GM20000 (cell line): ENCODE results near the gene EVA1C.

Source experiments
- DNase-seq: peaks from one replicate; pipeline ENCODE4 v3.0.0; 2012; ENCODE audit warnings: low spot score
- TF ChIP-seq, protein P1 (sequence below): IDR thresholded peaks from 2 replicates; pipeline ENCODE4 v1.5.1; 2012; ENCODE audit warnings: mild to moderate bottlenecking, control low read depth; ENCODE audit errors: extremely low read depth, missing control alignments

EVA1C gene

DNA sequence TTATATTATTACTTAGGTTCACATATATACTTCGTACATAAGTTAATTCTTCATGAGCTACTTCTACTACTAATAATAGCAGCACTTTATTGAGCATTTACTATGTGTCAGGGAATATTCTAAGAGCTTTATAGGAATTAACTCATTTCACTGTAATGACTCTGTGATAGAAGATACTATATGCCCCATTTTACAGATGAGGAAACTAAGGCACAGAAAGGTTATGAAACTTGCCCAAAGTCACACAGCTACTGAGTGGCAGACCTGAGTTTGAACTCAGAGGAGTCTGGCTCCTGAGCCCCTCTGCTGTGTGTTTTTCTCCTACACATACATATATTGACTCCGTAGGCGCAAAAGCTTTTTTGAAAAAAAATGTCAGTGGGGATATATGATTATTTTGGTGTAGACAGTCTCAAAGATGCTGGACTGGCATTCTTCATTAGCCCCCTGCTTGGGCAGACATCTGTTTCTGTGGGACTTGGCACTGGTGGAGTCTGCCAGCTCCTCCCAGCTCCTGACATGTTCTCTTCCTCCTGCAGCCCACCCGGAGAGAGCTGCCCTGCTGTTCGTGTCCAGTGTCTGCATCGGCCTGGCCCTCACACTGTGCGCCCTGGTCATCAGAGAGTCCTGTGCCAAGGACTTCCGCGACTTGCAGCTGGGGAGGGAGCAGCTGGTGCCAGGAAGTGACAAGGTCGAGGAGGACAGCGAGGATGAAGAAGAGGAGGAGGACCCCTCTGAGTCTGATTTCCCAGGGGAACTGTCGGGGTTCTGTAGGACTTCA is 102.0 kb downstream of the EVA1C start:
- TF ChIP-seq, protein P1, sequence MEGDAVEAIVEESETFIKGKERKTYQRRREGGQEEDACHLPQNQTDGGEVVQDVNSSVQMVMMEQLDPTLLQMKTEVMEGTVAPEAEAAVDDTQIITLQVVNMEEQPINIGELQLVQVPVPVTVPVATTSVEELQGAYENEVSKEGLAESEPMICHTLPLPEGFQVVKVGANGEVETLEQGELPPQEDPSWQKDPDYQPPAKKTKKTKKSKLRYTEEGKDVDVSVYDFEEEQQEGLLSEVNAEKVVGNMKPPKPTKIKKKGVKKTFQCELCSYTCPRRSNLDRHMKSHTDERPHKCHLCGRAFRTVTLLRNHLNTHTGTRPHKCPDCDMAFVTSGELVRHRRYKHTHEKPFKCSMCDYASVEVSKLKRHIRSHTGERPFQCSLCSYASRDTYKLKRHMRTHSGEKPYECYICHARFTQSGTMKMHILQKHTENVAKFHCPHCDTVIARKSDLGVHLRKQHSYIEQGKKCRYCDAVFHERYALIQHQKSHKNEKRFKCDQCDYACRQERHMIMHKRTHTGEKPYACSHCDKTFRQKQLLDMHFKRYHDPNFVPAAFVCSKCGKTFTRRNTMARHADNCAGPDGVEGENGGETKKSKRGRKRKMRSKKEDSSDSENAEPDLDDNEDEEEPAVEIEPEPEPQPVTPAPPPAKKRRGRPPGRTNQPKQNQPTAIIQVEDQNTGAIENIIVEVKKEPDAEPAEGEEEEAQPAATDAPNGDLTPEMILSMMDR = no peak
- DNase-seq = no peak

DNA sequence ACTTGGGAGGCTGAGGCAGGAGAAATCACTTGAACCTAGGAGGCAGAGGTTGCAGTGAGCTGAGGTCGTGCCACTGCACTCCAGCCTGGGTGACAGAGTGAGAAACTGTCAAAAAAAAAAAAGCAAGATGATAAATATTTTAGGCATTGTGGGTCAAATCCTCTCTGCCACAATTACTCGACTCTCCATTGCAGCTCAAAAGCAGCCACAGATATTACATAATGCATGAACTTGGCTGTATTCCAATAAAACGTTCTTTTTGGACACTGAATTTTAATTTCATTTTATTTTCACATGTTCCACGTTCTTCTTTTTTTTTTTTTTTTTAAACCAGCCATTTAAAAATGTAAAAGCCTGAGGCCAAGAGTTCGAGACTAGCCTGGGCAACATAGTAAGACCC is 103.4 kb downstream of the EVA1C start:
- DNase-seq = no peak
- TF ChIP-seq, protein P1 = no peak

DNA sequence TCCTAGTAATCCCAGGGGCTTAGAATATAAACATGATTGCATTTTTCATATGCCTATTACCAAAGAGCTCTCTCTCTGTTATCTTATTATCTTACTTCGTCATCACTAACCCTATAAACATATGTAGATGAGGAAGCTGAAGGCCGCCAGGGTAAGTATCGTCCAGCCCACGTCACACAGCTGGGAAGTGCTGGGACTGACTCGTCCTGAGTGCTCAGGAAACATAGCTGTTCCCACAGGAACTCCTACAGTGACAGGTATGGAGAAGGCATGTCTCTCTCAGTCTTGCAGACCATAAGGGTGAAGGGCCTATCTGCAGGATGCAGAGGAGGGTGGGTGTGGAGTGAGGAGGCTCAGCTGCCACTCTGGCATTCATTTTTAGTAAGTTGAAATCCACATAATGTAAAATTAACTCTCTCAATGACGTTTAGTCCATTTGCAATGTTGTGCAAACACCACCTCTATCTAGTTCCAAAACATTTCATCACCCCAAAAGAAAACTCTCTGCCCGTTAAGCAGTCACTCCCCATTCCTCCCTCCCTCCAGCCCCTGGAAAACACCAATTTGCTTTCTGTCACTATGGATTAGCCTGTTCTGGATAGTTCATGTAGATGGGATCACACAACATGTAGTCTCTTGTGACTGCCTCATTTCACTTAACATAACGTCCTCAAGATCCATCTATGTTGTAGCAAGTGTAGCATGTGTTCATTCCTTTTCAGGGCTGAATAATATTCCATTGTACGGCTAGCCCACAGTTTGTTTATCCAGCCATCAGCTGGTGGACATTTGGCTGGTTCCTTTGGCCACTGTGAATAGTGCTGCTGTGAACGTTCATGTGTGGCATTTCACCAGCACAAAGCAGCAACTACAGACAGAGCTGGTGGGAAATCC is 104.5 kb downstream of the EVA1C start:
- DNase-seq = no peak
- TF ChIP-seq, protein P1 = no peak

DNA sequence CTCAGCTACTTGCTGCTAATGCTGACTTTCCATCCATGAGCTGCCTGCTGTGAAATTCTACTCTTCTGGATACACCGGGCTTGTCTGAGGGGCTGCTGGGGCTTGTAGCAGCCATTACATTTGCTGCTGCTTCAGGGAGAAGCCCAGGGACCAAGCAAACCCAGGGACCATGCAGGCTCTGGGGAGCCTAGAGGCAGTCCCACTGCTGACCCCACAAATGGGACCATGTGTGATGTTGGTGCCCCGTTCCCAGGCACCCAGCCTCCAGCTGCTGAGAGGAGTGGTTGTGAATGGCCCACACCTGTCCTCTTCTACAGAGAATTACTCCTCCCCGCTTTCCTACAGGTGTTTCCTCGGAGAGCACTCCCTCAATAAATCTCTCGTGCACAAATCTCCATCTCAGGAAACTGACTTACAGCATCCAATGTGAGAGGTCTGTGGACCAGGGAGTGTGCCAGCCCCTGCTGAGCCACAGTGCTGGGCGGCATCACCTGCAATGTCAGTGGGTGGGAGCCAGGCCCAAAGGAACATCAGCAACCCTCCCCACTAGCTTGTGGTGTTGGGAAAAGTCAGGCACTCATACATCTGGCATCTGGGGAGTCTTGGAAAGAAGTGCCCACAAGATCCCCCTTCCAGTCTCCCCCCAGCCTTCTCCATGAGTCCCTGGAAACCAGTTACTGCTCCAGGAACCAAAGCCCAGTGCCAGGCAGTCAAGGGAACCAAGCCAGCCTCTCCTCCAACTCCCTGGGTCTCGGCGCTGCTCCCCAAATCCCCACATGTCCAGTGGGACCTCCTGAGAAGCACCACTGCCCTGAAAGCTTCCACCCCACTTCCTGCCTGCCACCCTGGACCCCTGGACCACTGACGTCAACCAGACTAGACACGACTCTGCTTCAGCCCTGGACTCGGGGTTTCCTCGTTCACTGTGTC is 107.7 kb downstream of the EVA1C start:
- no peak for DNase-seq
- TF ChIP-seq, protein P1 = no peak

DNA sequence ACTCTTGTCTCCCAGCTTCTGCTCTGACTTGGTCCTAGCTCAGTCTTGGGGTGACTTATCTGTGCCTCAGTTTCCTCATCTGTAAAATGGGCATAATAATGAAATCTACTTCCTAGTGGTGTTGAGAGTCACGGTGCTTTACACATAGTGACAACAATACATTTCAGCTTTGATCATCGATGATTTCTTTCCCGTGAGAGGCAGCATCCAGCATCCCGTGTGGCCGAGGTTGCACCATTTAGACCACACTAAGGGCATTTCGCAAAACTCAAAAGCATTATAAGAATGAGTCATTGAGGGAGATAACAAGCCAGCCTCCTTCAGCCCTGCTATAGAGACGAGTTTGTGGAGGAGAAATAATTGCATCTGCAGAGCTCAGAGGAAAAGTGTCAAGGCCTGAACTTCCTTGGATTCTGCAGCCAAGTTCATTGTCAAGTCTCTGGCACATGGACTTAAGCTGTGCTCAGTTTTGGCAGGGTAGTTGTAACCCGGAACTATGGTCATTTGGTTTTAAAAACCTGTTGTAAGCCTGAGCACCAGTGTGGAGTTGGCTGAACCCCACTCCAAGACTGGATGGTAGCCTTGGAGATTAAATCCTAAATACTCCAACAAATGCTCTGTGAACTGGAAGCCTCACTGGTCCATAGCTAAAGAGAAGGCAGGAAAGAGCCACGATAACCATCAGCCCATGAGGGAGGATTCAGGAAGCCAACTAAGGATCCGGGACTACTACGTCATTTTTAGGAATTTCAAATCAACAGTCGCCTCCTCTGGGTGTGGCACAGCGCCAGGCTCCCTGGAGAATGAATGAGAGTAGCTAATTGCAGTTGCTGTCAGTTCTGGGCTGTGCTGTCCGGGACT is 108.6 kb downstream of the EVA1C start:
- TF ChIP-seq, protein P1 = no peak
- no peak for DNase-seq

DNA sequence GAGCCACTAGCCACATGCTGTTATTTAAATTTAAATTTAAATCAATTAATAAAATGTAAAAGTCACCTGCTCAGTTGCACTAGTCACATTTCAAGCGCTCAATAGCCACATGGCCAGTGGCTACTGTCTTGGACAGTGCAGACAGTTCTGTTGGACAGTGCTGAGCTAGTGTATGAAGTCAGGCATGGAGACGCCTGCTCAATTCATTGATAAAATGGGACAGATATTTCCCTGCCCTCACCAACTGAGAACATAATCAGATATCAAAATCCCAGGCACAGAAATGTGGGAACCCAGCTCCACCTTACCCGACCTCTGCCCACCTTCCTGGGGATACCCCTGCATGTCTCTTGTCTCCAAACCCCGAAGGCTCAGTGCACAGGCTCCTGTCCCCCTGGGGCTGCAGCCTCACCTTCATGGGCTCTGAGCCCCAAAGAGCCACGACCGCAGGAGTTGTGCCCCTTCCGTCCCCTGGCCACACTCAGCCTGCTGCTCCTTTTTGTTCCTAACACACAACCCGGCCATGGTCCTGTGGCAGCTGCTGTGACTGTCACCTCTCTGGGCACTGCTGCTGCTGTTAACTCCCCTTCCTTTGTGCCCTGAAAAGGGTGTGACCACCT is 109.3 kb downstream of the EVA1C start:
- DNase-seq = no peak
- TF ChIP-seq, protein P1 = no peak
